ENCODE results near the gene ZNF460.

Gene ZNF460

DNA sequence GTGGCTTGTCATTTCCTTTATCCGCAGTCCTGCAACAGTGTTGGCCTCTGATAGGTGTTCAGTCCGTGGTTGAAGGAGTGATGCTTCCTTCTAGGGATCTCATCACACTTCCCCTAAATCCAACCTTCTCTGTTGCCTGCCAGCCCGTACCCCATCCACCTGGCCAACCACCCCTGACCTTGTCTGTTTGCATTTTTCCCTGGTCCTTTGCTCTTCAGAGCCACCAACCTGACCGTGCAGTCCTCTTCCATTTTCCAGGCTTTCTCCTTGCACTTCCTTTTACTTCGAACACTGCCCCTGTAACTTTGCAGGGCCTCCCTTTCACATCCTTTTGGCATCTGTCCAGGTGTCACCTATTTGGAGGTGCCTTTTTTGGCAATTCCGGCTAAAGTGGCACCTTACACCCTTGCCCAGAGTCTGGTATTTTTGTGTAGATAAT is 696 bp downstream of the ZNF460 start:
- DNase-seq = no peak

DNA sequence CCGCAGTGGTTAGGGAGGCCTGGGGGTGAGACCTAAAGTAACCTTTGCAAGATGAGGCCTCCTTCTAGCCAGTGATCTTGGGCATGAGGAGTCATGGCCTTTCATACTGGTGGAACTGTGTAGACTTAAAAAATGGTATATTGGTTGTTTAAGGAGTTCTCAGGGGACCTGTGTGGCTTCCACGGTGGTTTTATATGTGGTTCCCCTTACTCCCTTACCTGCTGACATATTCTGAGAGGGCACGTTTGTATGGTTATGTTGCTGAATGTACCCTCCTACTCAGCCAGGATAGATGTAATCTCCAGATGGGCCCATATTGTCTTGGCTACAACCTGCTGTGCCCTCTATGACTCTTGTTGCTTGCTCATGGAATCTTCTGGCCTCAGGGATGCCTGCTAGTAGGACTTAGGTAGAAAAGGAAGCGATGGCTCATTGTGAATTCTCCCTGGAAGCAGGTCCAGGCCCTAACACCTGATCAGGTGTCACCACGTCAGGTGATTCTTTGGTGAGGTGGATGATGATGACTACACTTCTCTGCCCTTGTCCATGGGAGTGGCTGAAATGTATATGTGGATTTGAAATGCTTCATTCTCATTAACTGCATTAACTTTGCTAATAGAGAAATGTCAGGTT is 1.8 kb downstream of the ZNF460 start:
- DNase-seq = no peak

DNA sequence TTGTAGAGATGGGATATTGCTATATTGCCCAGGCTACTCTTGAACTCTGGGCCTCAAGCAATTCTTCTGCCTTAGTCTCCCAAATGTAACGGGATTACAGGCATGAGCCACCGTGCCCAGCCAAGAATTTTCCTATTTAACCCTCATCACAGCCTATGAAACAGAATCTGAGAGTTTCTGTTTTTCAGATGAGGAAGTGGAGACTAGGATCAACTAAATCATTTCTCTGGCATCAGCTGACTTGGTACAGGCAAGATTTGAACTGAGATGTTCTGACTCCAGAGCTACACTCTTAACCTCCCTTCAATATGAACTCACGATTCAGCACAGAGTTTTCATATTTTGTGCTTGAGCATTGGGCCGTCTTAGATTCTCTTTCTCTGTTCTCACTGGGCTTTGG is 8.1 kb downstream of the ZNF460 start:
- DNase-seq = no peak

DNA sequence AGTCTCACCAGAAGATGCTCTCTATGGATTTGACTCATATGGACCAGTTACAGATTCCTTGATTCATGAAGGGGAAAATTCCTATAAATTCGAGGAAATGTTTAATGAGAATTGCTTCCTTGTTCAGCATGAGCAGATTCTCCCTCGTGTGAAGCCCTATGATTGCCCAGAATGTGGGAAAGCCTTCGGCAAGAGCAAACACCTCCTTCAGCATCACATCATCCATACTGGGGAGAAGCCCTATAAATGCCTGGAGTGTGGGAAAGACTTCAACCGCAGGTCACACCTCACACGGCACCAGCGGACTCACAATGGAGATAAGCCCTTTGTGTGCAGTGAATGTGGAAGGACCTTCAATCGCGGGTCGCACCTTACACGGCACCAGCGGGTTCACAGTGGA is 10.7 kb downstream of the ZNF460 start:
- no peak for DNase-seq

DNA sequence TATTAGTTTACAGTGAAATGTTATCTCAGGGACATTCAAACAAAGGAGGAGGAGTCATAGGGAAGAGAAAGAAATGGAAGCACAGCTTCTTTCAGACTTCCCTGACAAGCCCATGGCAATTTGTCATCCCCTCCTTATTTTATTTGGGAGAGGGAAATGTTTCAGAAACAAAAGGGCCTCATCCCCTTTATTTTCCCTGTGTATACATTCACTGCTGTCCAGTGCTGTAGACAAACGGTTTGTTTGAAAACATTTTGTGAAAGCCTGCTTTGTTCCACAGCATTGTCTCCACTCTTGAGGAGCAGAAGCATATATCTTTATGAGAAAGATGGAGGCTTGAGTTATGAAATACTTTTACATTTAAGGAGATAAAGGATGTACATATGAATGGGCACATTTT is 12.3 kb downstream of the ZNF460 start:
- DNase-seq = no peak

DNA sequence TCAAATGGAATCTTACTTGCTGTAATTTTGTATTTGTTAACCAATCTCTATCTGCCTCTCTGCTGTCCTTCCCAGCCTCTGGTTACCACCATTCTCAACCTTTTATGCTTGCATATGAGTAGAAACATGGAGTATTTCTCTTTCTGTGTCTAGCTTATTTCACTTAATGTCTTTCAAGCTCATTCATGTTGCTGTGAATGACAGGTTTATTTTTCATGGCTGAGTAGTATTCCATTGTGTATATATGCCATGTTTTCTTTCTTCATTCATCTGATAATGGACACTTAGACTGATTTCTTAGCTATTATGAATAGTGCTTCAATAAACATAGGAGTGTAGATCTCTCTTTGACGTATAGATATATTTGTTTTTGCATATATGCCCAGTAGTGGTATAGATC is 13.4 kb downstream of the ZNF460 start:
- no peak for DNase-seq

DNA sequence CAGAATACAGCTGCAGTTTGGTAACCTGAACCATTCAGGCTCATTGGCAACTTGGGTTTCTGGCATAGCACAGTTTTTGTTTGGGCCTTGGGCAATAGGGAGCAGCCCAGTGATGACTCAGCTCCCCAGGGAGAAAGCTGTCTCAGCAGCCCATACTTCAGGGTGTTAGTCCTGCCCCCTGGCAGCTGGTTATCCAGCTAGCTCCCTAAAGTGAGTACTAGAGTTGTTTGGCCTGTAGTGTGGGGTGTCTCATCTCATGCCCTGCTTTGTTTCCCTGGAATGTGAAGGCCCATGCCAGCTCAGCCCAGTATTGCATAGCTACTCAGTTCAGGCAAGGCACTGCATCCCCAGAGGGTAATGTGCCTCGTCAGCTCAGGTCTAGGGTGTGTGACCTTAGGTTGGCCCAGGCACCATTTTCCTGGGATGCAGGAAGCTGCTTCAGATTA is 21.8 kb downstream of the ZNF460 start:
- DNase-seq = peak; percentile 89

DNA sequence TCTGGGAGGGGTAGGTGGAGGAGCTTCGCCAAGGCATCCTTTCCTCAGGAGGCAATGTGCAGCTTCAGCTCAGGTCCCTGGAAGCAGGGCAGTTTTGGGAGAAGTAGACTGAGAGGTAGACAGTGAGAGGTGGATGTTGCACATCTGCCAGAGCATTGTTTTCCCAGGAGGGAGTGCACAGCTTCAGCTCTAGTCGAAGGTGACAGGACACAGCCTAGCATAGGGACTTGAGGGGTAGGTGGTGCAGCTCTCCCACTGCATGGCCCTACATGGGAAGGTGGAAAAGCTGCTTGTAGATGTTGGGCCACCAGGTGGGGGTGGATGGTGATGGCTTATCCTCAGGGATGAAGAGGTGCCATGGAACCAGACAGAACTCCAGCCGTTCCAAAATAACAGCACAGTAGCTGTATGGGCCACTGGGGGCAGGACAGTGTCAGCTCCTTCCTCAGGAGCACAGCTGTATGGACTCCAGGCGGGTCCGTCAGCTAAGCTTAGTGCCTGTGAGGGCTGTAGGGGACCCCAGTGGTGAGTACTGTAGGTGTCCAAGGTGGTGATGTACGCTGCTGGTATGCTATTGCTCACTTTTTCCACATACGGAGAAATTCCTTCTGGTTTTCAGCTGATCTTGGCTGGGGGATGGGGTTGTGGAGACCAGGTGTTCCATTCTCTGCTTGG is 22.6 kb downstream of the ZNF460 start:
- no peak for DNase-seq

DNA sequence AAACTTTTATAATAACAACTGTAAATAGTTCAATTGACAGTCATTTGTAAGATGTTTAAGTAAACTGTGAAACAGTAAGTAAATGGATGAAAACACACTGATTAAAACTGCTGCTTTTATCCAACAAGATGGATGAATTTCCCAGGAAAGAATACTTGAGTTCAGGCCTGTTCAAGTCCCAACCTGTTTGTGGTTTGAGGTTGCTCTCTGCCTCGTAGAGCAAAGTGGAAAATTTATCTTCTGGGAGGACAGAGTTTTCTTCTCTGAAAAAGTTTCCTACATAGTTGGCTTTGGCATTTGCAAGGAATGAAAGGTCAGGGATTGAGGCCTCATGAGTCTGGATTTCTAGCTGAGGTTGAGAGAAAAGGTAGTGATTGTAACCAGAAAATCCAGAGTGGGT is 24.8 kb downstream of the ZNF460 start:
- DNase-seq = no peak

DNA sequence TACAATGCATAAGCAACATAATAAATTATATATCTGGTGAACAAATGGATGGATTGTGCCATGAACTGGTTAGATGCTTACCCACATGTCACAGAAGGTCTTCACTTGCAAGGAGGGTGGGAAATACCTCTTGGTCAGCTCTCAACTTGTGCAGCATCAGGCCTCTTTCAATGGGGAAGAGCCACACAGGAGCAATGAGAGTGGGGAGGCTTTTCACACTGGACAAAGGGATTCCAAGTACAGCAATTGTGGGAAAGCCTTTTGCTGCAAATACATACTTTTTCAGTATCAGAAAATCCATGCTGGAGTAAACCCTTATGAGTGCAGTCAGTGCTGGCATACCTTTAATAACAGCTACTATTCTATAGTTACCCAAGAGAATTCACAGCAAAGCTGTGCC is 28.2 kb downstream of the ZNF460 start:
- no peak for DNase-seq

DNA sequence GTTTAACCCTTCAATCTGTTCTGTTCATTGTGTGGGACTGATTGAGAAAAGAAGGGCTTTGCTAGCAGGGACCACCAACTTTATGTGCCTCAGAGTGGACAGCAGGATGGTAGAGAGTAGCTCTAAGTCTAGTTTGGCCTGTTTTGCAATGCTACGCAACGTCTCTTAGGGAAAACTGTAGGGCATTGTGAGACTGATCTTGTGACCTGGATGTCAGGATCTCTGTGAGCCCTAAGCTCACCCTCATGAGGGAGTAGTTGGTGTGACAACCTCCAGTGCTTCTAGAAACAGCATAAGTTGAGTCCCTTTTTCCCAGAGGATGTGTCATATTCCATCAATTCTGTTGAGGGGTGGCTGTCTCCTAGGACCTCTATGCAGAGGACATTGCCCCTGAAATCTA is 30.5 kb downstream of the ZNF460 start:
- DNase-seq = no peak

DNA sequence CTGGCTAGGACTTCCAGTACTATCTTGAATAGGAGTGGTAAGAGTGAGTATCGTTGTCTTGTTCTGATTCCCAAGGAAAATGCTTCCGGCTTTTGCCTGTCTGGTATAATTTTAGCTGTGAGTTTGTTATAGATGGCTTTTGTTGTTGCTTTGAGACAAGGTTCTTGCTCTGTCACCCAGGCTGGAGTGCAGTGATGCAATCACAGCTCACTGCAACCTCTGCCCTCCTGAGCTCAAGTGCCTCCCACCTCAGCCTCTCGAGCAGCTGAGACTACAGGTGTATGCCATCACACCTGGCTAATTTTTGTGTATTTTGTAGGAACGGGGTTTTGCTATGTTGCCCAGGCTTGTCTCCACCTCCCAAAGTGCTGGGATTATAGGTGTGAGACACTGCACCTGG is 33.9 kb downstream of the ZNF460 start:
- no peak for DNase-seq

DNA sequence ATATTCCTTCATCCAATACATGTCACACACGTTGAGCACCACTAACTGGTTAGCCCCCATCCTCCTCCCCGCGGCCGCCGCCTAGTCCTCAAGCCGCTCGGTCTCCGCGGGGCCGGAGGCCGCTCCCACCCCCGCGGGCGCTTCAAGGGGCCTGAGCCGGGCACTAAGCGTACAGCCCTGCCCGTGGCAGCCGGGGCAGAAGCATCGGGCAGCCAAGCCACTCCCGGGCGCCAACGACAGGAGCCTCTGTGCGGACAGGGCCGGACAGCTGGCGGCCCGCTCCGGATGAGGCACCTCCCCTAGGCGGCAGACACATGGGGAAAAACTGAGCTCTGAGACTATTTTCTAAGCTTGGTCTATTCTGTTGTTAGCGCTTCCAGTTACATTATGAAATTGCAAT is 37.2 kb downstream of the ZNF460 start:
- no peak for DNase-seq

DNA sequence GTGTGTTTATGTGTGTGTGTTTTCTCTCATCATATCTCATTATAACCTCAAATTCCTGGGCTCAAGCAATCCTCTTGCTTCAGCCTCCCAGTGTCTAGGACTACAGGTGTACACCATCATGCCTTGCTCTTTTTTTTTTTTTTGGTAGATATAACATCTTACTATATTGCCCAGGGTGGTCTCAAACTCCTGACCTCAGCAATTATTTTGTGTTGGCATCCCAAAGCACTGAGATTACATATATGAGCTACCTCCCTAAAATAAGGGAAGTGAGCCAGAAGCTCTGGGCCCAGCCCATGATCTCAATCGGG is 39.5 kb downstream of the ZNF460 start:
- no peak for DNase-seq

DNA sequence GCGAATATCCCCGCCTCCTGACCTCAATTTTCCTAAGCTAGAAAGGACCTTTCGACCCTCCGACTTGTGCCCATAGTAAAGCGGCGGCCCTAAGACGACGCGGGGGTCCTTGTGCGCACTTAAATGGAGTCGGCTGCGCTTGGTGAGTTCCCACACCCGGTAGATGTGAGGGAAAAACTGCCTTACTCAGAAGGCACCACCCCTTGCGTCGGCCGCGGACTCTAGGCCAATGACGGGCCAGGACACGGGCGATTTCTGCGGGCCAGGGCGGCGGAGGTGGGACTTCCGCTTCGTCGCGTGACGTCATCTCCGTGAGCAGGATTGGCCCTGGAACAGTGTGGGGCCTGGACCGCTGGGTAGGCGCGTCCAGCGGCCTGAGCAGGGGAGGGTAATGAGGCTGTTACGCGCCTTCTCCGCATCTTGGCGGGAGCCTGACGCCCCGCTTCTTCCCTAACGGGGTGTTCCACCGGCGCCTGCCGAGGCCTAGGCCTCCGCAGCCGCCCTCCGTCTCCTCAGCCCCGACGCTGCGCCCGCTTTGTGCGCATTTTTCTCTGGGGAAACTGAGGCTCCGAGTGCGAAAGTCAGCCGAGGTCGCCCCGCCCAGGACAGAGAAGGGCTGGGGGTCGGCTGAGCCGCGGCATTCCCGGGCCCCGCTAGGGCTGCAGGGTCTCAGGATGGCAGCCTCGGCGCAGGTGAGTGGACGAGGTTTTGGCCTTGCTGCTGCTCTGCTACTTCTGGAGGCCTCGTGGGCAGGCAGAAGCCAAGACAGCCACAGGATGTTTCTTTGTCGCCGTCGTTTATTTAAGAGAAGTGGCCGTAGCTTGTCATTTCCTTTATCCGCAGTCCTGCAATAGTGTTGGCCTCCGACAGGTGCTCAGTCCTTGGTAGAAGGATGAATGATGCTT is 40.1 kb downstream of the ZNF460 start, which contains the start of gene ZNF543:
Gene ZNF543 (plus strand): TSS at position 293 of the 905 bp plus-strand sequence. CDS start 382 bp downstream, at position 675.
- peak; percentile 97 for DNase-seq

DNA sequence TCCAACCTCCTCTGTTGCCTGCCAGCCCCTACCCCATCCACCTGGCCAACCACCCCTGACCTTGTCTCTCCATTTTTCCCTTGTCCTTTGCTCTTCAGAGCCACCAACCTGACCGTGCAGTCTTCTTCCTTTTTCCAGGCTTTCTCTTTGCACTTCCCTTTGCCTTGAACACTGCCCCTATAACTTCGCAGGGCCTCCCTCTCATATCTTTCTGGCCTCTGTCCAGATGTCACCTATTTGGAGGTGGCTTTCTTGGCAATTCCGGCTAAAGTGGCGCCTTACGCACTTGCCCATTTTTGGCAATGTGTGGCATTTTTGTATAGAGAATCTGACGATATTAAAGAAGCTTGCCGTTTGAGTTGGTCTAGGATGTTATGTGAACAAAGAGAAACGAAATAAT is 40.8 kb downstream of the ZNF460 start:
- no peak for DNase-seq

DNA sequence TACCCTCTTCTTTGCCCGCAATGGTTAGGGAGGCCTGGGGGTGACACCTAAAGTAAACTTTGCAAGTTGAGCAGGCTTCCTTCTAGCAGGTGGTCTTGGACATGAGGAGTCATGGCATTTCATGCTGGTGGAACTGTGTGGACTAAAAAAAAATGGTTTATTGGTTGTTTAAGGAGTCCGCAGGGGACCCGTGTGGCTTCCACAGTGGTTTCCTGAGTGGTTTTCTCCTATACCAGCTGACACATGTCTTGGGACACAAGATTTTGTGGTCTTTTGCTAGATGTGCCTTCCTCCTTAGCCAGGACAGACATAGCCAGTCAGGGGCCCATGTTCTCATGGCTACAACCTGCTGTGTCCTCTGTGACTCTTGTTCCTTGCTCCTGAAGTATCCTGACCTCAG is 41.5 kb downstream of the ZNF460 start:
- DNase-seq = no peak

DNA sequence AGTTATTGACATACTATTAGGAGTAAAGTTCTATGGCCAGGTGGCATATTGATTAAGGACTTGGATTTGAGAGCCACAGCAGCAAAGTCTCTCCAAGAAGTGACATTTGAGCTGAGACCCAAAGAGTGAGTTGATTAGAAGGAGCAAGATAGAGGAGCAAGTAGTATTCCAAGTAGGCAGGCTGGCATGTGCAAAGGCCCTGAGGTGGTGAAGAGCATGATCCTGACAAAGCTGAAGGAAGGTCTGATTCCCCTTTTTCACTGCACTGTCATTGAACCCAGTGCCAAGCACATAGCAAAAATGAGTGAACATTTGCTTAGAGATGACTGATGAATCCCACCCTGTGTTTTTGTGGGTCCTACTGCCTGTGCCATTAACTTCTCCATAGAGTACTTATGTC is 44.7 kb downstream of the ZNF460 start:
- DNase-seq = no peak

DNA sequence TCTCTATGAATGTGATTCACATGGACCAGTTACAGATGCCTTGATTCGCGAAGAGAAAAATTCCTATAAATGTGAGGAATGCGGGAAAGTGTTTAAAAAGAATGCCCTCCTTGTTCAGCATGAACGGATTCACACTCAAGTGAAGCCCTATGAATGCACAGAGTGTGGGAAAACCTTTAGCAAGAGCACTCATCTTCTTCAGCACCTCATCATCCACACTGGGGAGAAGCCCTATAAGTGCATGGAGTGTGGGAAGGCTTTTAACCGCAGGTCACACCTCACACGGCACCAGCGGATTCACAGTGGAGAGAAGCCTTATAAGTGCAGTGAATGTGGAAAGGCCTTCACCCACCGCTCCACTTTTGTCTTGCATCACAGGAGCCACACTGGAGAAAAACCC is 47.7 kb downstream of the ZNF460 start:
- no peak for DNase-seq

DNA sequence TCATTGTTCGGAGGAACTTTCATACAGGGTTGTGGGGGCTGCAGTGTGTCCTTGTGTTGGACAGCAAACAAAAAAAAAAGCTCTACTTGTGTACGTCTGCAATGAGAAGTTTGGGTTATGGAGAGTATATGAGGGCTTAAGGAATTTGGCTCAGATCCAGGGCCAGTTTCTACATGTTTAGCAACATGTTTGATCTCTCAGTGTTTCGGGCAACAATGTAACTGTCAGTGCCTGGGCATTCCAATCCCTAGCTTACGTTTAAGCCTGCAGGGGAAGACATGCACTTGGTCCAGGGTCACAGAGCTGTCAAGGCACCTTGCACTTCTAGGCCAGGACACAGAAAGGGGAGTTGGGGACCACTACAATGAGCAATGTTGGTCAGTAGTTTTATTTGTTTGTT is 53.9 kb downstream of the ZNF460 start:
- DNase-seq = no peak

DNA sequence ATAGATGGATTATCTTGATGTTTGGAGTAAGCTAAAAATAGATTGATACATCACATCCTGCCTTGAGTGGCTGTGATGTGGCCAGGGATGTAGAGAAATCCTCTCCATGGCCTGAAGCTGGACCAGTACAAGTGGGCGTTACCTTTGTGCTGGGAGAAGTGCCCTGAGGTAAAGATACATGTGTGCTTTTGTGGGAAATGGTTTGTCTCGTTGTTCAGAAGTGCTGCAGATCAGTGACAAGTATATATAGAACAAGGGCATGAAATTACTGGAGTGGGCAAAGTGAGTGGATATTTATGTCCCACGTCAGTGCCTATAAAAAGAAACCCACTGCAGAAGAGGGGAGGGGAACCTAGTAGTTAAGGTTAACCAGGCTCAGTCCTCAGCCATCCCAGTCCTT is 58.6 kb downstream of the ZNF460 start:
- DNase-seq = no peak

DNA sequence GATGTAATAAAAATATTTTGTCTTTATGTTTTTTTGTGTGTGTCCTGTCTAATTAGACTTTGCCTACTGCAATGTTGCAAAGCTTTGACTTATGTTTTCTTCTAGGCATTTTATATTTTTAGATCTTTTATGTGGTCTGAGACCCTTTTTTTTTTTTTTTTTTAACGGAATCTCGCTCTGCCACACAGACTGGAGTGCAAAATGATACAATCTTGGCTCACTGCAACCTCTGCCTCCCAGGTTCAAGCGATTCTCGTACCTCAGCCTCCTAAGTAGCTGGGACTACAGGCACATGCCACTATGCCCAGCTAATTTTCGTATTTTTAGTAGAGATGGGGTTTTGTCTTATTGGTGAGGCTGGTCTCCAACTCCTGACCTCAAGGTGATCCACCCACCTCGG is 62.3 kb downstream of the ZNF460 start:
- DNase-seq = no peak

All from fibroblast of skin of scalp (primary cell).